Measurements from ENCODE around the gene ATP6V0D1.

ATP6V0D1 gene

DNA sequence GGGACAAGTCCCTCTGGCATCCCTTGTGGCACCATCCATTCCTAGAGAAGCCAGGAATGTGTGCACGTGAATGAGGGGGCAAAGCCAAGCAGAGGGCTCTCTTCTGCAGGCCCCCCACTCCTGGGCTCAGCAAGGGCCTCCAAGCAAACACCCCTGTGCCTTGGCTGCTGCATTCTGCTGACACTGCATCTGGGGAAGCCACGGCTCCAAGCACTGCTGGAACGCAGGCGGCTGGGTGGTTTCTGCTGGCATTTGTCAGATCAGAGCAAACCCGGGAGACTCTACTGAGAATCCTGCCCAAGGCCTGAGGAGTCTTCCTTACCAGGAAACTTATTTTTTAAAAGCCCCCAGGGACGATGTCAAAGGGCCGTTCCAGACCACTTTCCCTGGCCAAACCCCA is 23.3 kb downstream of the ATP6V0D1 start:
- no peak for DNase-seq (ENCODE audit: extremely low read depth, low read depth)
- H3K4me3 ChIP-seq (replicated peaks; ENCODE audit: low read depth, low read length), result no peak overlapping the region
- TF ChIP-seq CTCF (IDR thresholded peaks at IDR 0.05; ENCODE audit: low read depth, low read length, missing control alignments), result no peak

GRCh38 chr16:67456391-67457081 is 24.4 kb downstream of the ATP6V0D1 start:
- no peak overlapping the region for H3K4me3 ChIP-seq (replicated peaks; ENCODE audit: low read depth, low read length)
- TF ChIP-seq CTCF (IDR thresholded peaks at IDR 0.05; ENCODE audit: low read depth, low read length, missing control alignments), result peak; percentile 55
- no peak for DNase-seq (ENCODE audit: extremely low read depth, low read depth)

DNA sequence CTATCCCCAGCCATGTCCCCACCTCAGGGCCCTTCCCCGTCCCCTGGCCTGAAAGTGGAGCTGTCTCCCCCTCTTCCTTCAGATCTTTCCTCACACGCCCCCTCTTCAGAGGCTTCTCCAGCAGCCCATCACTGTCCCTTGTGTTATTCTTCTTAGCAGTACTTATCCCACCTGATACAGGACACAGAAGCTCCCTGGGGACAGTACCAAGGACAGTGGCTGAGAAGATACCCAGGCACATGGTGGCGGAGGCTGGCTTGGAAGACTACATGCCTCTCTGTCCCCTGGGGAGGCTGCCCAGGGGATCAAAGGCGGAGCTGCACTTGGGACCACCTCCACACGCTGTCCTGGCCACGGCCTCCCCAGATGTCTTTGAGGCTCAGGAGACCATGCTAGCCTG is 26.1 kb downstream of the ATP6V0D1 start:
- no peak for DNase-seq (ENCODE audit: extremely low read depth, low read depth)
- TF ChIP-seq CTCF (IDR thresholded peaks at IDR 0.05; ENCODE audit: low read depth, low read length, missing control alignments), result no peak
- no peak overlapping the region for H3K4me3 ChIP-seq (replicated peaks; ENCODE audit: low read depth, low read length)

- H3K4me3 ChIP-seq (replicated peaks; ENCODE audit: low read depth, low read length), result no peak overlapping the region
- DNase-seq (ENCODE audit: extremely low read depth, low read depth), result no peak
- TF ChIP-seq CTCF (IDR thresholded peaks at IDR 0.05; ENCODE audit: low read depth, low read length, missing control alignments), result no peak
These were observed 26.9 kb downstream of the ATP6V0D1 start for GRCh38 chr16:67454104-67454503.

- no peak for TF ChIP-seq CTCF (IDR thresholded peaks at IDR 0.05; ENCODE audit: low read depth, low read length, missing control alignments)
- DNase-seq (ENCODE audit: extremely low read depth, low read depth), result no peak
These were observed 29.1 kb downstream of the ATP6V0D1 start for GRCh38 chr16:67451704-67452435.

DNA sequence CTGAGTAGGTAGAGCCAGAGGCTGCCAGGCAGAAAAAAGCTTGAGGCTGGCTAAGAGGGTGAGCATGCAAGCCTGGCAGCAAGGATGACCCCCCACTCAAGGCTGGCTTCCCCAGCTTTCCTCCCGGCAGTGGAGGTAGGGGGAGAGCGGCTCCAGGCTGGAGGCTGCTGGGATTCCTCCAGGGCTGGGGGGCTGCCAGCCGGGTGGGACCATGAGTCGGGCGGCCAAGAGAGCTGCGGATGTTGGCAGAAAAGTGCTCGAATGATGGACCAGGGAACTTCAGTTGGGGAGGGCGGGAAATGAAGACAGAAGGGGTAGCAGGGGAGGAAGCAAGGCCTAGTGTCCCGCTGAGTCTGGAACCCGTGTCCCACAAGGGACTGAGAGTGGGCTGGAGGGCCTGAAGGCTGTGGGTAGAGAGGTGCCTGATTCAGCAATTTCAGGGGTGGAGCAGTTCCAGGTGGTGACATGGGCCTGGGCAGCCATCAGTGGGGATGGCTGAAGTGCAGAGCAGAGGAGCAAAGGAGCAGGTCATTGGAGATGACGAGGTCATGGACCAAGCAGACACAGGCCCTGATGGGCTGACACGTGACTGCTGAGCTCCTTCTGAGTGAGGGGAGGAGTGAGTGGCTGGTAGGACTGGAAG is 29.8 kb downstream of the ATP6V0D1 start:
- H3K4me3 ChIP-seq (replicated peaks; ENCODE audit: low read depth, low read length), result no peak overlapping the region
- no peak for TF ChIP-seq CTCF (IDR thresholded peaks at IDR 0.05; ENCODE audit: low read depth, low read length, missing control alignments)
- DNase-seq (ENCODE audit: extremely low read depth, low read depth), result no peak

More at GRCh38 chr16:67451704-67452435, 29.1 kb downstream of the ATP6V0D1 start:
- no peak overlapping the region for H3K4me3 ChIP-seq (replicated peaks; ENCODE audit: low read depth, low read length)
